HEK293 (cell line): ENCODE results near the gene SMTN.

Experiments
- CTCF ChIA-PET: fragments of 350-600 bp; formaldehyde crosslinking; extraction: SDS; loops from one replicate; lab custom pipeline; 2021; ENCODE audit warnings: antibody characterized with exemption; lab: Yijun Ruan, JAX
- POLR2A ChIA-PET: fragments of 300-600 bp; formaldehyde crosslinking; extraction: SDS; loops from one replicate; lab custom pipeline; 2020; ENCODE audit warnings: antibody characterized with exemption, inconsistent platforms; lab: Yijun Ruan, JAX
- H3K27ac ChIP-seq: fragments of 200-500 bp; sonication (Bioruptor generic); 2 replicates; pipeline ENCODE4 v1.5.1; 2014; ENCODE audit warnings: low read depth, low read length, control low read depth, inconsistent platforms; ENCODE audit errors: extremely low read depth
- H3K36me3 ChIP-seq, 2 experiments: fragments of 200-500 bp in 1 of 2; sonication (Bioruptor generic) in 1 of 2; 1 replicate in 1 of 2; 2 replicates in 1 of 2; pipeline ENCODE4 v1.5.1; 2014 to 2017; ENCODE audit warnings: inconsistent platforms in 2 of 2, low read length in 2 of 2; ENCODE audit not compliant: control insufficient read depth in 2 of 2, insufficient read depth in 1 of 2
- H3K4me1 ChIP-seq: fragments of 200-500 bp; sonication (Bioruptor generic); 2 replicates; pipeline ENCODE4 v1.5.1; 2014; ENCODE audit warnings: mild to moderate bottlenecking, low read length, inconsistent platforms; ENCODE audit not compliant: control insufficient read depth, insufficient read depth
- H3K4me3 ChIP-seq: 2 replicates; pipeline ENCODE4 v1.5.1; 2011; ENCODE audit warnings: low read depth, mild to moderate bottlenecking, control low read depth, low read length, moderate library complexity
- H3K9me3 ChIP-seq: fragments of 200-500 bp; sonication (Bioruptor generic); 2 replicates; pipeline ENCODE4 v1.5.1; 2014; ENCODE audit warnings: low read depth, low read length, inconsistent platforms; ENCODE audit not compliant: control insufficient read depth, insufficient read depth
- IKZF3 ChIP-seq: fragments of 450-650 bp; IDR thresholded peaks from 2 replicates; pipeline ENCODE4 v1.5.0; 2018; ENCODE audit warnings: missing biosample characterization, mild to moderate bottlenecking, missing genetic modification characterization, moderate library complexity
- KLF7 ChIP-seq: fragments of 450-650 bp; formaldehyde crosslinking; IDR thresholded peaks from 2 replicates; pipeline ENCODE4 v1.5.1; 2016; ENCODE audit warnings: missing biosample characterization, missing genetic modification characterization, borderline replicate concordance
- MYNN ChIP-seq: fragments of 450-650 bp; formaldehyde crosslinking; IDR thresholded peaks from 2 replicates; pipeline ENCODE4 v1.5.1; 2016; ENCODE audit warnings: missing biosample characterization, missing genetic modification characterization, borderline replicate concordance
- YY1 ChIP-seq: fragments of 450-650 bp; formaldehyde crosslinking; IDR thresholded peaks from 2 replicates; pipeline ENCODE4 v1.5.1; 2018; ENCODE audit warnings: missing biosample characterization, missing genetic modification characterization
- ZBTB17 ChIP-seq: fragments of 450-650 bp; formaldehyde crosslinking; IDR thresholded peaks from 2 replicates; pipeline ENCODE4 v1.5.1; 2016; ENCODE audit warnings: missing biosample characterization, missing genetic modification characterization
- ZBTB44 ChIP-seq: fragments of 450-650 bp; IDR thresholded peaks from 2 replicates; pipeline ENCODE4 v1.5.1; 2018; ENCODE audit warnings: missing biosample characterization, mild to moderate bottlenecking, missing genetic modification characterization
- ZNF132 ChIP-seq: fragments of 450-650 bp; formaldehyde crosslinking; IDR thresholded peaks from 2 replicates; pipeline ENCODE4 v1.5.1; 2017; ENCODE audit warnings: missing biosample characterization, missing genetic modification characterization, borderline replicate concordance
- ZNF157 ChIP-seq: fragments of 450-650 bp; formaldehyde crosslinking; IDR thresholded peaks from 2 replicates; pipeline ENCODE4 v1.5.1; 2016; ENCODE audit warnings: missing biosample characterization, missing genetic modification characterization
- ZNF174 ChIP-seq: fragments of 450-650 bp; formaldehyde crosslinking; IDR thresholded peaks from 2 replicates; pipeline ENCODE4 v1.5.0; 2017; ENCODE audit warnings: missing biosample characterization, mild to moderate bottlenecking, missing genetic modification characterization
- ZNF26 ChIP-seq: fragments of 450-650 bp; formaldehyde crosslinking; IDR thresholded peaks from 2 replicates; pipeline ENCODE4 v1.5.1; 2016; ENCODE audit warnings: missing biosample characterization, missing genetic modification characterization
- ZNF280C ChIP-seq: fragments of 450-650 bp; formaldehyde crosslinking; IDR thresholded peaks from 2 replicates; pipeline ENCODE4 v1.5.1; 2016; ENCODE audit warnings: missing biosample characterization, missing genetic modification characterization
- ZNF335 ChIP-seq: fragments of 450-650 bp; formaldehyde crosslinking; conservative IDR thresholded peaks from 2 replicates; pipeline ENCODE4 v1.5.1; 2016; ENCODE audit warnings: missing biosample characterization, missing genetic modification characterization
- ZNF366 ChIP-seq: fragments of 450-650 bp; formaldehyde crosslinking; conservative IDR thresholded peaks from 2 replicates; pipeline ENCODE4 v1.5.1; 2016; ENCODE audit warnings: missing biosample characterization, missing genetic modification characterization
- ZNF404 ChIP-seq: fragments of 450-650 bp; formaldehyde crosslinking; IDR thresholded peaks from 2 replicates; pipeline ENCODE4 v1.5.1; 2017; ENCODE audit warnings: missing biosample characterization, missing genetic modification characterization
- ZNF423 ChIP-seq: fragments of 450-650 bp; formaldehyde crosslinking; IDR thresholded peaks from 2 replicates; pipeline ENCODE4 v1.5.1; 2016; ENCODE audit warnings: missing biosample characterization, missing genetic modification characterization
- ZNF48 ChIP-seq: fragments of 450-650 bp; formaldehyde crosslinking; IDR thresholded peaks from 2 replicates; pipeline ENCODE4 v1.5.1; 2016; ENCODE audit warnings: missing biosample characterization, missing genetic modification characterization
- ZNF785 ChIP-seq: fragments of 450-650 bp; formaldehyde crosslinking; IDR thresholded peaks from 2 replicates; pipeline ENCODE4 v1.5.1; 2016; ENCODE audit warnings: missing biosample characterization, missing genetic modification characterization
- TF ChIP-seq, protein P1 (sequence below): fragments of 450-650 bp; formaldehyde crosslinking; IDR thresholded peaks from 2 replicates; pipeline ENCODE4 v1.5.1; 2016; ENCODE audit warnings: missing biosample characterization, missing genetic modification characterization
- TF ChIP-seq, protein P2 (sequence below): fragments of 450-650 bp; formaldehyde crosslinking; IDR thresholded peaks from 2 replicates; pipeline ENCODE4 v1.5.1; 2016; ENCODE audit warnings: missing biosample characterization, missing genetic modification characterization, borderline replicate concordance

The SMTN gene

DNA sequence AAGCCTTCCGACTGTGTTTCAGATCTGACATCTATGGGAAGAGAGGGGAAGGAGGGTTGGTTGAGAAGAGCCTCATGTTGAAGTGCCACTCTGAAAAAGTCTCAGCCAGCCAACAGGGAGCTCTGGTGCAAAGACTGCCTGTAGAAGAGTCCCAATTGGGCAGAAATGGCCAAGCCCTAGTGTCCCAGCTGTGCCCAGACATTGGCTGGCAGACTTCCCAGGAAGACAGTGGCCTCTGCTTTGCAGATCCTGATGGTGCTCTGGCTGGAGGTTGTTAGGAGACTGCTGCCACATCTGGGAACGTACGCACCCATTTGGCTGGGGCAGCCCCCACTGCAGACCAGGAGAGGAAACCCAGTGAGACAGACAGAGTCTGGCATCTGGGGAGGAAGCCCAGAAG is 62.4 kb downstream of the SMTN start:
- TF ChIP-seq KLF7 (tag by site-specific recombination), result no peak
- no peak for TF ChIP-seq ZNF132 (tag by site-specific recombination)
- no peak for TF ChIP-seq ZNF174 (tag by site-specific recombination)
- no peak for TF ChIP-seq ZNF26 (tag by site-specific recombination)
- no peak for TF ChIP-seq YY1 (tag by site-specific recombination)
- TF ChIP-seq ZNF785, result no peak
- no peak for TF ChIP-seq ZBTB44
- TF ChIP-seq ZNF280C, result no peak
- no peak for TF ChIP-seq IKZF3 (tag by site-specific recombination)
- no peak for TF ChIP-seq MYNN
- TF ChIP-seq, protein P1, sequence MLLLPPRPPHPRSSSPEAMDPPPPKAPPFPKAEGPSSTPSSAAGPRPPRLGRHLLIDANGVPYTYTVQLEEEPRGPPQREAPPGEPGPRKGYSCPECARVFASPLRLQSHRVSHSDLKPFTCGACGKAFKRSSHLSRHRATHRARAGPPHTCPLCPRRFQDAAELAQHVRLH (tag by site-specific recombination), result no peak
- TF ChIP-seq ZNF335 (tag by site-specific recombination), result no peak
- TF ChIP-seq ZNF366 (tag by site-specific recombination), result no peak
- no peak for TF ChIP-seq ZNF404 (tag by site-specific recombination)
- TF ChIP-seq ZNF48 (tag by site-specific recombination), result no peak
- TF ChIP-seq ZBTB17 (tag by site-specific recombination), result no peak
- no peak for TF ChIP-seq ZNF423 (tag by site-specific recombination)
- no peak for TF ChIP-seq ZNF157 (tag by site-specific recombination)
- TF ChIP-seq, protein P2, sequence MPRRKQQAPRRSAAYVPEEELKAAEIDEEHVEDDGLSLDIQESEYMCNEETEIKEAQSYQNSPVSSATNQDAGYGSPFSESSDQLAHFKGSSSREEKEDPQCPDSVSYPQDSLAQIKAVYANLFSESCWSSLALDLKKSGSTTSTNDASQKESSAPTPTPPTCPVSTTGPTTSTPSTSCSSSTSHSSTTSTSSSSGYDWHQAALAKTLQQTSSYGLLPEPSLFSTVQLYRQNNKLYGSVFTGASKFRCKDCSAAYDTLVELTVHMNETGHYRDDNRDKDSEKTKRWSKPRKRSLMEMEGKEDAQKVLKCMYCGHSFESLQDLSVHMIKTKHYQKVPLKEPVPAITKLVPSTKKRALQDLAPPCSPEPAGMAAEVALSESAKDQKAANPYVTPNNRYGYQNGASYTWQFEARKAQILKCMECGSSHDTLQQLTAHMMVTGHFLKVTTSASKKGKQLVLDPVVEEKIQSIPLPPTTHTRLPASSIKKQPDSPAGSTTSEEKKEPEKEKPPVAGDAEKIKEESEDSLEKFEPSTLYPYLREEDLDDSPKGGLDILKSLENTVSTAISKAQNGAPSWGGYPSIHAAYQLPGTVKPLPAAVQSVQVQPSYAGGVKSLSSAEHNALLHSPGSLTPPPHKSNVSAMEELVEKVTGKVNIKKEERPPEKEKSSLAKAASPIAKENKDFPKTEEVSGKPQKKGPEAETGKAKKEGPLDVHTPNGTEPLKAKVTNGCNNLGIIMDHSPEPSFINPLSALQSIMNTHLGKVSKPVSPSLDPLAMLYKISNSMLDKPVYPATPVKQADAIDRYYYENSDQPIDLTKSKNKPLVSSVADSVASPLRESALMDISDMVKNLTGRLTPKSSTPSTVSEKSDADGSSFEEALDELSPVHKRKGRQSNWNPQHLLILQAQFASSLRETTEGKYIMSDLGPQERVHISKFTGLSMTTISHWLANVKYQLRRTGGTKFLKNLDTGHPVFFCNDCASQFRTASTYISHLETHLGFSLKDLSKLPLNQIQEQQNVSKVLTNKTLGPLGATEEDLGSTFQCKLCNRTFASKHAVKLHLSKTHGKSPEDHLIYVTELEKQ (tag by site-specific recombination), result no peak
- H3K27ac ChIP-seq, result no peak overlapping the region
- CTCF ChIA-PET, result interaction anchor here (0.6 to 3.9 kb wide), 3 partner anchors 11 to 645 kb away, joined by 3 to 25 read pairs (median 3); partner anchors contain the start of gene SELENOM
- H3K36me3 ChIP-seq, result no peaks in the 10 kb centered on the region
- POLR2A ChIA-PET, result interaction anchor here (1.3 kb wide), 1 partner anchor 36 kb away, joined by 5 read pairs; the partner anchor contains the start of gene SELENOM
- no peaks in the 10 kb centered on the region for H3K4me1 ChIP-seq
- no peaks in the 10 kb centered on the region for H3K9me3 ChIP-seq
- no peak overlapping the region for H3K4me3 ChIP-seq
